GM19099 (cell line): ENCODE results near the gene FERMT3.
A peak's percentile ranks its signal among the peaks of the same experiment; 100 is the strongest.

Source experiments
- POLR2A ChIP-seq: IDR thresholded peaks from 3 replicates; pipeline ENCODE4 v1.6.1; 2011; ENCODE audit warnings: low read depth; ENCODE audit not compliant: insufficient read length; ENCODE audit errors: extremely low read depth

The FERMT3 gene

GRCh38 chr11:64244966-64245365 is 38.4 kb downstream of the FERMT3 start:
- TF ChIP-seq POLR2A, result peak; percentile 13

- TF ChIP-seq POLR2A, result no peak
Observed at GRCh38 chr11:64245401-64245796, 38.9 kb downstream of the FERMT3 start.

GRCh38 chr11:64245797-64246620 is 39.5 kb downstream of the FERMT3 start:
- peak; percentile 1 for TF ChIP-seq POLR2A

GRCh38 chr11:64246621-64246870 is 40.0 kb downstream of the FERMT3 start:
- peak; percentile 4 for TF ChIP-seq POLR2A

GRCh38 chr11:64246871-64247728 is 40.6 kb downstream of the FERMT3 start, which contains the start of gene PPP1R14B:
TSS of gene PPP1R14B (minus strand) at chr11:64246943. CDS start at chr11:64246673, 270 bp downstream.
- TF ChIP-seq POLR2A, result peak; percentile 24

GRCh38 chr11:64247729-64248531 is 41.4 kb downstream of the FERMT3 start:
- TF ChIP-seq POLR2A, result no peak

- no peak for TF ChIP-seq POLR2A
Observed at GRCh38 chr11:64248578-64248977, 42.1 kb downstream of the FERMT3 start.

GRCh38 chr11:64249038-64249437 is 42.5 kb downstream of the FERMT3 start:
- no peak for TF ChIP-seq POLR2A

- TF ChIP-seq POLR2A, result no peak
Observed at GRCh38 chr11:64249563-64250414, 43.3 kb downstream of the FERMT3 start.

- TF ChIP-seq POLR2A, result no peak
Observed at GRCh38 chr11:64250415-64251015, 44.0 kb downstream of the FERMT3 start.

GRCh38 chr11:64251016-64251752 is 44.7 kb downstream of the FERMT3 start, which contains the start of gene PLCB3:
TSS of gene PLCB3 (plus strand) at chr11:64251530. CDS start at chr11:64251650, 120 bp downstream.
- peak; percentile 48 for TF ChIP-seq POLR2A

GRCh38 chr11:64251753-64252002 is 45.2 kb downstream of the FERMT3 start:
- no peak for TF ChIP-seq POLR2A
